GM19438 (cell line): Measurements from ENCODE around the gene PTPRF.

Experiments used
- ATAC-seq: cut with Tn5 transposase; IDR thresholded peaks from one replicate; pipeline ENCODE4 v1.9.1; 2021; ENCODE audit warnings: low read depth; ENCODE audit not compliant: unreplicated experiment

Gene PTPRF

GRCh38 chr1:43650310-43651085 is 119.8 kb downstream of the PTPRF start:
- ATAC-seq, result peak; percentile 71

GRCh38 chr1:43651188-43651587 is 120.5 kb downstream of the PTPRF start:
- ATAC-seq, result no peak

GRCh38 chr1:43651902-43652301 is 121.2 kb downstream of the PTPRF start:
- no peak for ATAC-seq

GRCh38 chr1:43653339-43653738 is 122.7 kb downstream of the PTPRF start:
- ATAC-seq, result no peak

- no peak for ATAC-seq
Observed at GRCh38 chr1:43653893-43654292, 123.2 kb downstream of the PTPRF start.

GRCh38 chr1:43655953-43656352 is 125.3 kb downstream of the PTPRF start:
- no peak for ATAC-seq

- ATAC-seq, result no peak
Observed at GRCh38 chr1:43659212-43660166, 128.8 kb downstream of the PTPRF start.

GRCh38 chr1:43660355-43660754 is 129.7 kb downstream of the PTPRF start:
- no peak for ATAC-seq

- no peak for ATAC-seq
Observed at GRCh38 chr1:43664369-43664768, 133.7 kb downstream of the PTPRF start.

GRCh38 chr1:43666608-43667007 is 135.9 kb downstream of the PTPRF start:
- ATAC-seq, result no peak

GRCh38 chr1:43668956-43669355 is 138.3 kb downstream of the PTPRF start:
- no peak for ATAC-seq

- no peak for ATAC-seq
Observed at GRCh38 chr1:43669878-43670277, 139.2 kb downstream of the PTPRF start.

- no peak for ATAC-seq
Observed at GRCh38 chr1:43671193-43671592, 140.5 kb downstream of the PTPRF start.

GRCh38 chr1:43671626-43672330 is 141.1 kb downstream of the PTPRF start:
- ATAC-seq, result no peak

GRCh38 chr1:43673261-43673660 is 142.6 kb downstream of the PTPRF start:
- no peak for ATAC-seq
